Measurements from ENCODE around the gene GYPE.

GRCh38 chr4:143883529-143883928, 21.8 kb downstream of the GYPE start:
- TF ChIP-seq EZH2 (IDR thresholded peaks at IDR 0.05; ENCODE audit: borderline replicate concordance, low read length) (no peak), CTCF (conservative IDR thresholded peaks at IDR 0.05 in 1 of 2, IDR thresholded peaks at IDR 0.05 in 1 of 2; ENCODE audit: extremely low read depth in 1 of 2, insufficient read depth in 1 of 2, low read depth in 1 of 2, low read length in 2 of 2) (no peak)

All from mammary epithelial cell (primary cell).